Endothelial cell (in vitro differentiated cells): ENCODE results near the gene WTIP. TPM values are rescaled to one million over a fixed set of nuclear protein-coding genes. Genes with fewer than 3 reads are reported as not detected.
"Not testable (repeated sequence)": the region's sequence is repeated elsewhere in the genome, so short reads cannot be mapped to it uniquely, and the experiment has no call there.

ENCODE experiments used
- DNase-seq: peaks from one replicate; pipeline ENCODE4 v3.0.0; 2021; ENCODE audit warnings: low spot score
- H3K27ac Mint-ChIP-seq: one replicate; pipeline ENCODE4 v1.8.0; 2021; ENCODE audit warnings: mixed read lengths, inconsistent platforms; ENCODE audit not compliant: unreplicated experiment
- H3K27me3 Mint-ChIP-seq: one replicate; pipeline ENCODE4 v1.8.0; 2021; ENCODE audit warnings: mild to moderate bottlenecking, moderate library complexity, mixed read lengths, inconsistent platforms; ENCODE audit not compliant: unreplicated experiment
- H3K36me3 Mint-ChIP-seq: one replicate; pipeline ENCODE4 v1.8.0; 2021; ENCODE audit warnings: mild to moderate bottlenecking, low read depth, mixed read lengths, inconsistent platforms; ENCODE audit not compliant: unreplicated experiment
- H3K4me1 Mint-ChIP-seq: one replicate; pipeline ENCODE4 v1.8.0; 2021; ENCODE audit warnings: mild to moderate bottlenecking, mixed read lengths, inconsistent platforms; ENCODE audit not compliant: unreplicated experiment
- H3K4me3 Mint-ChIP-seq: one replicate; pipeline ENCODE4 v1.8.0; 2021; ENCODE audit warnings: mild to moderate bottlenecking, mixed read lengths, inconsistent platforms; ENCODE audit not compliant: unreplicated experiment
- H3K9me3 Mint-ChIP-seq: one replicate; pipeline ENCODE4 v1.8.0; 2021; ENCODE audit warnings: mixed read lengths, inconsistent platforms; ENCODE audit not compliant: unreplicated experiment
- CTCF ChIP-seq: fragments of 200-600 bp; sonication (generic); IDR thresholded peaks from one replicate; pipeline ENCODE4 v1.5.0; 2021; ENCODE audit warnings: antibody characterized with exemption; ENCODE audit not compliant: unreplicated experiment
- total RNA-seq: library from RNA; stranded (reverse); fragmentation: NEBNext Ultra II Directional; extraction: Animal tissue kit (Norgen Biotek cat#: 25700); gene quantifications from one replicate; pipeline ENCODE4 v1.2.1, GENCODE V29; 2021; ENCODE audit not compliant: unreplicated experiment

Gene WTIP
- total RNA-seq, 1 donor from 2014 or later, result 17.6 TPM

- Mint-ChIP-seq H3K27ac (no peak overlapping the region), H3K4me1 (no peaks in the 10 kb centered on the region), H3K9me3 (no peaks in the 10 kb centered on the region), H3K36me3 (peaks cover 32% of the 10 kb centered on the region), H3K4me3 (peak overlapping the region; percentile 32), H3K27me3 (no peaks in the 10 kb centered on the region)
- TF ChIP-seq CTCF, result no peak
- DNase-seq, result no peak
These were observed 27.5 kb upstream of the WTIP start for GRCh38 chr19:34454091-34454490.

GRCh38 chr19:34454685-34455084, 26.9 kb upstream of the WTIP start:
- Mint-ChIP-seq H3K4me3 (no peak overlapping the region), H3K27ac (no peak overlapping the region), H3K4me1 (no peaks in the 10 kb centered on the region), H3K36me3 (peaks cover 32% of the 10 kb centered on the region), H3K9me3 (no peaks in the 10 kb centered on the region), H3K27me3 (no peaks in the 10 kb centered on the region)
- no peak for TF ChIP-seq CTCF
- DNase-seq, result no peak

GRCh38 chr19:34455783-34456480, 25.6 kb upstream of the WTIP start:
- peaks cover 36% of the 10 kb centered on the region for H3K36me3 Mint-ChIP-seq

GRCh38 chr19:34457446-34457845, 24.1 kb upstream of the WTIP start:
- H3K27ac Mint-ChIP-seq, result no peak overlapping the region
- no peaks in the 10 kb centered on the region for H3K9me3 Mint-ChIP-seq
- no peak for TF ChIP-seq CTCF
- H3K4me3 Mint-ChIP-seq, result no peak overlapping the region
- H3K27me3 Mint-ChIP-seq, result no peaks in the 10 kb centered on the region
- H3K4me1 Mint-ChIP-seq, result no peaks in the 10 kb centered on the region
- H3K36me3 Mint-ChIP-seq, result peaks cover 48% of the 10 kb centered on the region
- DNase-seq, result no peak

More at GRCh38 chr19:34455783-34456480, 25.6 kb upstream of the WTIP start:
- not testable (repeated sequence) for DNase-seq, H3K27me3 Mint-ChIP-seq, H3K4me1 Mint-ChIP-seq, H3K27ac Mint-ChIP-seq, H3K4me3 Mint-ChIP-seq, H3K9me3 Mint-ChIP-seq

- peaks cover 47% of the 10 kb centered on the region for H3K36me3 Mint-ChIP-seq
- H3K9me3 Mint-ChIP-seq, result no peaks in the 10 kb centered on the region
- TF ChIP-seq CTCF, result no peak
- DNase-seq, result no peak
- H3K4me3 Mint-ChIP-seq, result no peak overlapping the region
- no peak overlapping the region for H3K27ac Mint-ChIP-seq
- no peaks in the 10 kb centered on the region for H3K4me1 Mint-ChIP-seq
- H3K27me3 Mint-ChIP-seq, result no peaks in the 10 kb centered on the region
These were observed 22.9 kb upstream of the WTIP start for GRCh38 chr19:34458677-34459076.
